H9 (cell line): ENCODE results near the gene RAB4B. TPM values are rescaled to one million over a fixed set of nuclear protein-coding genes. Genes with fewer than 3 reads are reported as not detected.

Experiments used
- DNase-seq: peaks from one replicate; pipeline ENCODE4 v3.0.0-alpha.2; 2017
- H2AFZ ChIP-seq: one replicate; pipeline ENCODE4 v1.6.1; 2013; ENCODE audit warnings: mild to moderate bottlenecking, low read length, control low read depth, moderate library complexity
- H2AK5ac ChIP-seq: 2 replicates; pipeline ENCODE4 v1.6.1; 2013; ENCODE audit warnings: low read length, control low read depth, mixed read lengths; ENCODE audit not compliant: insufficient read length
- H2BK120ac ChIP-seq: one replicate; pipeline ENCODE4 v1.6.1; 2013; ENCODE audit warnings: low read depth, mild to moderate bottlenecking, low read length, control low read depth, inconsistent platforms; ENCODE audit not compliant: poor library complexity, severe bottlenecking
- H2BK12ac ChIP-seq: 2 replicates; pipeline ENCODE4 v1.6.1; 2013; ENCODE audit warnings: low read length, control low read depth, mixed read lengths, low read depth; ENCODE audit not compliant: insufficient read length
- H2BK15ac ChIP-seq: 2 replicates; pipeline ENCODE4 v1.6.1; 2013; ENCODE audit warnings: low read depth, low read length, control low read depth
- H2BK20ac ChIP-seq: one replicate; pipeline ENCODE4 v1.6.1; 2013; ENCODE audit warnings: low read depth, mild to moderate bottlenecking, low read length, control low read depth, inconsistent platforms; ENCODE audit not compliant: poor library complexity, severe bottlenecking
- H2BK5ac ChIP-seq: 2 replicates; pipeline ENCODE4 v1.6.1; 2013; ENCODE audit warnings: low read length, control low read depth, mixed read lengths; ENCODE audit not compliant: insufficient read length
- H3K14ac ChIP-seq: 2 replicates; pipeline ENCODE4 v1.6.1; 2013; ENCODE audit warnings: low read length, control low read depth; ENCODE audit not compliant: insufficient read depth
- H3K18ac ChIP-seq: 2 replicates; pipeline ENCODE4 v1.6.1; 2013; ENCODE audit warnings: low read depth, mild to moderate bottlenecking, mixed read lengths, low read length, control low read depth; ENCODE audit not compliant: insufficient read length
- H3K23ac ChIP-seq: 2 replicates; pipeline ENCODE4 v1.6.1; 2013; ENCODE audit warnings: low read length, control low read depth, mixed read lengths, low read depth; ENCODE audit not compliant: insufficient read length
- H3K23me2 ChIP-seq: 2 replicates; pipeline ENCODE4 v1.6.1; 2013; ENCODE audit warnings: low read depth, mild to moderate bottlenecking, mixed read lengths, low read length, control low read depth; ENCODE audit not compliant: insufficient read length, poor library complexity, severe bottlenecking
- H3K27ac ChIP-seq: 2 replicates; pipeline ENCODE4 v1.5.1; 2013; ENCODE audit warnings: low read length, control low read depth, mixed read lengths, low read depth; ENCODE audit not compliant: insufficient read length
- H3K27me3 ChIP-seq: 2 replicates; pipeline ENCODE4 v1.6.1; 2013; ENCODE audit warnings: low read length, control low read depth, inconsistent platforms; ENCODE audit not compliant: insufficient read depth
- H3K4ac ChIP-seq: 2 replicates; pipeline ENCODE4 v1.6.1; 2013; ENCODE audit warnings: low read depth, mild to moderate bottlenecking, control low read depth, inconsistent platforms, low read length, moderate library complexity
- H3K4me1 ChIP-seq: 2 replicates; pipeline ENCODE4 v1.6.1; 2013; ENCODE audit warnings: low read length, control low read depth, inconsistent platforms; ENCODE audit not compliant: insufficient read depth
- H3K4me2 ChIP-seq: 2 replicates; pipeline ENCODE4 v1.6.1; 2013; ENCODE audit warnings: low read length, control low read depth, mixed read lengths; ENCODE audit not compliant: insufficient read length, insufficient read depth
- H3K56ac ChIP-seq: 2 replicates; pipeline ENCODE4 v1.6.1; 2013; ENCODE audit warnings: low read depth, mild to moderate bottlenecking, mixed read lengths, low read length, control low read depth; ENCODE audit not compliant: insufficient read length
- H3K79me1 ChIP-seq: 2 replicates; pipeline ENCODE4 v1.6.1; 2013; ENCODE audit warnings: low read depth, mild to moderate bottlenecking, moderate library complexity, low read length, control low read depth, inconsistent platforms; ENCODE audit not compliant: insufficient read depth, poor library complexity, severe bottlenecking
- H3K79me2 ChIP-seq: 2 replicates; pipeline ENCODE4 v1.6.1; 2013; ENCODE audit warnings: low read length, control low read depth, inconsistent platforms; ENCODE audit not compliant: insufficient read depth
- H3K9ac ChIP-seq: 2 replicates; pipeline ENCODE4 v1.6.1; 2013; ENCODE audit warnings: low read length, control low read depth, mixed read lengths; ENCODE audit not compliant: insufficient read length; ENCODE audit errors: extremely low read depth
- H3K9me3 ChIP-seq: one replicate; pipeline ENCODE4 v1.6.1; 2013; ENCODE audit warnings: low read depth, low read length, inconsistent platforms; ENCODE audit not compliant: control insufficient read depth
- H3T11ph ChIP-seq: one replicate; pipeline ENCODE4 v1.6.1; 2013; ENCODE audit warnings: mild to moderate bottlenecking, low read length, control low read depth, inconsistent platforms
- H4K20me1 ChIP-seq: one replicate; pipeline ENCODE4 v1.6.1; 2013; ENCODE audit not compliant: control insufficient read depth, insufficient read length, insufficient read depth
- H4K5ac ChIP-seq: 2 replicates; pipeline ENCODE4 v1.6.1; 2013; ENCODE audit warnings: low read depth, mild to moderate bottlenecking, mixed read lengths, low read length, control low read depth; ENCODE audit not compliant: insufficient read length
- H4K8ac ChIP-seq: replicated peaks from 2 replicates; pipeline ENCODE4 v1.6.1; 2013; ENCODE audit warnings: low read length, control low read depth, mixed read lengths, low read depth; ENCODE audit not compliant: insufficient read length
- H4K91ac ChIP-seq: 2 replicates; pipeline ENCODE4 v1.6.1; 2013; ENCODE audit warnings: low read depth, mild to moderate bottlenecking, moderate library complexity, mixed read lengths, low read length, control low read depth; ENCODE audit not compliant: insufficient read length
- H3K27ac Mint-ChIP-seq, 3 experiments: 2 replicates in 2 of 3; 3 replicates in 1 of 3; pipeline ENCODE4 v1.8.0; 2020 to 2021; ENCODE audit warnings: mixed read lengths in 3 of 3, mild to moderate bottlenecking in 1 of 3, moderate library complexity in 1 of 3
- H3K27me3 Mint-ChIP-seq: 2 replicates; pipeline ENCODE4 v1.8.0; 2021; ENCODE audit warnings: low read depth, mild to moderate bottlenecking, moderate library complexity, mixed read lengths
- H3K36me3 Mint-ChIP-seq, 3 experiments: 2 replicates in 2 of 3; 3 replicates in 1 of 3; pipeline ENCODE4 v1.8.0; 2020 to 2021; ENCODE audit warnings: low read depth in 3 of 3, mixed read lengths in 3 of 3; ENCODE audit not compliant: insufficient read depth in 1 of 3
- H3K4me1 Mint-ChIP-seq, 2 experiments: 2 replicates each; pipeline ENCODE4 v1.8.0; 2020; ENCODE audit warnings: mixed read lengths in 2 of 2
- H3K4me3 Mint-ChIP-seq, 2 experiments: 2 replicates in 1 of 2; 3 replicates in 1 of 2; pipeline ENCODE4 v1.8.0; 2020 to 2021; ENCODE audit warnings: mild to moderate bottlenecking in 2 of 2, mixed read lengths in 2 of 2, moderate library complexity in 1 of 2
- H3K9me3 Mint-ChIP-seq, 2 experiments: 2 replicates in 1 of 2; 3 replicates in 1 of 2; pipeline ENCODE4 v1.8.0; 2020; ENCODE audit warnings: mild to moderate bottlenecking in 2 of 2, mixed read lengths in 2 of 2, moderate library complexity in 1 of 2
- CTCF ChIP-seq: fragments of 200-600 bp; sonication (generic); conservative IDR thresholded peaks from 3 replicates; pipeline ENCODE4 v1.8.0; 2021; ENCODE audit warnings: antibody characterized with exemption, mild to moderate bottlenecking
- WGBS: extraction: QIAGEN DNeasy Blood & Tissue Kit; methylation state at CpG from one replicate; pipeline ENCODE4 v1.1.7; 2013; ENCODE audit warnings: missing lambda C conversion rate, low lambda C conversion rate, mixed read lengths; ENCODE audit not compliant: insufficient read length; ENCODE audit errors: extremely low coverage; 5-methylcytosine and 5-hydroxymethylcytosine counted together
- total RNA-seq: library from RNA; stranded (reverse); gene quantifications from 2 replicates; pipeline ENCODE4 v1.2.1, GENCODE V29; 2021

Gene RAB4B
- total RNA-seq, 1 experiment from 2014 or later = 26.8 TPM

GRCh38 chr19:40752257-40752781 lies 25.7 kb upstream of the RAB4B start:
- Histone ChIP-seq H3K9ac (peak overlapping the region; percentile 34), H2AFZ (no peak overlapping the region), H3K23me2 (peaks cover 9% of the 10 kb centered on the region), H3K27ac (no peak overlapping the region), H3K27me3 (no peaks in the 10 kb centered on the region; the same call in 1 of the 2 replicates), H3K79me1 (peaks cover 15% of the 10 kb centered on the region), H3K4me1 (no peaks in the 10 kb centered on the region; the same call in 1 of the 2 replicates), H3K56ac (no peak overlapping the region), H3K79me2 (peaks cover 40% of the 10 kb centered on the region; the same call in 1 of the 2 replicates), H4K8ac (no peak overlapping the region), H3K18ac (no peak overlapping the region), H2BK5ac (no peak overlapping the region), H3K23ac (no peak overlapping the region), H3K4ac (no peak overlapping the region), H3K14ac (no peak overlapping the region), H2BK12ac (no peak overlapping the region), H2BK20ac (no peak overlapping the region), H4K20me1 (peaks cover 3% of the 10 kb centered on the region), H3K9me3 (no peaks in the 10 kb centered on the region), H4K91ac (no peak overlapping the region), H2BK120ac (no peak overlapping the region), H2AK5ac (no peak overlapping the region), H4K5ac (no peak overlapping the region), H2BK15ac (no peak overlapping the region), H3K4me2 (peak overlapping the region; percentile 72), H3T11ph (no peak overlapping the region)
- Mint-ChIP-seq H3K27ac (peak overlapping the region; percentile 86 to 99 (median 99); a peak in 5 of 7 replicates), H3K9me3 (peaks cover 0 to 3% of the 10 kb centered on the region in 2 experiments; a peak in 1 of 5 replicates), H3K36me3 (peaks cover 47 to 61% (median 50%) of the 10 kb centered on the region in 3 experiments), H3K27me3 (no peaks in the 10 kb centered on the region; the same call in none of the 2 replicates), H3K4me1 (peaks cover 31 to 40% of the 10 kb centered on the region in 2 experiments), H3K4me3 (peak overlapping the region; percentile 95 to 98)
- no peak for TF ChIP-seq CTCF
- WGBS = no CpG with 5 or more reads among the region's 12 CpGs
- DNase-seq = no peak
